Endothelial cell (in vitro differentiated cells): ENCODE data around the gene DPP8. TPM values are rescaled to one million over a fixed set of nuclear protein-coding genes. Genes with fewer than 3 reads are reported as not detected.

Source experiments
- DNase-seq: peaks from one replicate; pipeline ENCODE4 v3.0.0; 2021; ENCODE audit warnings: low spot score
- H3K27ac Mint-ChIP-seq: one replicate; pipeline ENCODE4 v1.8.0; 2021; ENCODE audit warnings: mixed read lengths, inconsistent platforms; ENCODE audit not compliant: unreplicated experiment
- H3K27me3 Mint-ChIP-seq: one replicate; pipeline ENCODE4 v1.8.0; 2021; ENCODE audit warnings: mild to moderate bottlenecking, moderate library complexity, mixed read lengths, inconsistent platforms; ENCODE audit not compliant: unreplicated experiment
- H3K36me3 Mint-ChIP-seq: one replicate; pipeline ENCODE4 v1.8.0; 2021; ENCODE audit warnings: mild to moderate bottlenecking, low read depth, mixed read lengths, inconsistent platforms; ENCODE audit not compliant: unreplicated experiment
- H3K4me1 Mint-ChIP-seq: one replicate; pipeline ENCODE4 v1.8.0; 2021; ENCODE audit warnings: mild to moderate bottlenecking, mixed read lengths, inconsistent platforms; ENCODE audit not compliant: unreplicated experiment
- H3K4me3 Mint-ChIP-seq: one replicate; pipeline ENCODE4 v1.8.0; 2021; ENCODE audit warnings: mild to moderate bottlenecking, mixed read lengths, inconsistent platforms; ENCODE audit not compliant: unreplicated experiment
- H3K9me3 Mint-ChIP-seq: one replicate; pipeline ENCODE4 v1.8.0; 2021; ENCODE audit warnings: mixed read lengths, inconsistent platforms; ENCODE audit not compliant: unreplicated experiment
- total RNA-seq: library from RNA; stranded (reverse); fragmentation: NEBNext Ultra II Directional; extraction: Animal tissue kit (Norgen Biotek cat#: 25700); gene quantifications from one replicate; pipeline ENCODE4 v1.2.1, GENCODE V29; 2021; ENCODE audit not compliant: unreplicated experiment
- TF ChIP-seq, protein P1 (sequence below): fragments of 200-600 bp; sonication (generic); IDR thresholded peaks from one replicate; pipeline ENCODE4 v1.5.0; 2021; ENCODE audit warnings: antibody characterized with exemption; ENCODE audit not compliant: unreplicated experiment

Gene DPP8
- total RNA-seq, 1 donor from 2014 or later = 36.6 TPM

DNA sequence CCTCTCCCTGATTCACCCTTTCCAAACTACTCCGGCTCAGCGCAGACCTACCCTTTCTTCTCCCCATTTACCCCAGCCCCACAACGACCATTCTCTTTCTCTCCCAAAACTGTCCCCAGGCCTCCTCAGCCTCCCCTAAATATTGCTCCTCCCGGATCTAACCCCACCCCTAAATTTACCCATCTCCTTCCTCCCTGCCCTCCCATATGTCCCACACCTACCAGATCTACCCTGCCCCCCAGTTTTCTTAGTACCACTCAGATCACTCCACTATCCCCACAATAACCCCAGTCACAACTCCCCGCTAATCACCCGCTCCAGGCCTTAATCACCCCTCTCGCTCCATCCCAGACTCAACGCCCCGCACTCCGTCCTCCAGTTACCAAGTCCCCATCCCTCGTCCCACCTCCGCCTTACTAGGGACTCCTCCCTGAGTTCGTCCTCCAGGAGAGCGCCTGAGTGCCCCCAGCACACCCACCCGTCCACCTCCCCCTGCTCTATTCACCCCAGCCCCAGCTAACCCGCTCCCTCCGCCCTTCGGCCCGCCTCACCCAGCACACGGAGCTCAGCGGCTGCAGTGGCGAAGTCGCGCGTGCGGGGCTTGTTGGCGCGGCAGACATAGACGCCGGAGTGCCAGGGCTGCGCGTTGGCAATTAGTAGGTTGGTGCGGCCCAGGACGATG is 121.1 kb downstream of the DPP8 start:
- peaks cover 7% of the 10 kb centered on the region for H3K36me3 Mint-ChIP-seq

GRCh38 chr15:65395567-65396202 is 121.8 kb downstream of the DPP8 start:
- H3K36me3 Mint-ChIP-seq = peaks cover 7% of the 10 kb centered on the region
- TF ChIP-seq, protein P1, sequence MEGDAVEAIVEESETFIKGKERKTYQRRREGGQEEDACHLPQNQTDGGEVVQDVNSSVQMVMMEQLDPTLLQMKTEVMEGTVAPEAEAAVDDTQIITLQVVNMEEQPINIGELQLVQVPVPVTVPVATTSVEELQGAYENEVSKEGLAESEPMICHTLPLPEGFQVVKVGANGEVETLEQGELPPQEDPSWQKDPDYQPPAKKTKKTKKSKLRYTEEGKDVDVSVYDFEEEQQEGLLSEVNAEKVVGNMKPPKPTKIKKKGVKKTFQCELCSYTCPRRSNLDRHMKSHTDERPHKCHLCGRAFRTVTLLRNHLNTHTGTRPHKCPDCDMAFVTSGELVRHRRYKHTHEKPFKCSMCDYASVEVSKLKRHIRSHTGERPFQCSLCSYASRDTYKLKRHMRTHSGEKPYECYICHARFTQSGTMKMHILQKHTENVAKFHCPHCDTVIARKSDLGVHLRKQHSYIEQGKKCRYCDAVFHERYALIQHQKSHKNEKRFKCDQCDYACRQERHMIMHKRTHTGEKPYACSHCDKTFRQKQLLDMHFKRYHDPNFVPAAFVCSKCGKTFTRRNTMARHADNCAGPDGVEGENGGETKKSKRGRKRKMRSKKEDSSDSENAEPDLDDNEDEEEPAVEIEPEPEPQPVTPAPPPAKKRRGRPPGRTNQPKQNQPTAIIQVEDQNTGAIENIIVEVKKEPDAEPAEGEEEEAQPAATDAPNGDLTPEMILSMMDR = peak; percentile 27
- no peak overlapping the region for H3K4me3 Mint-ChIP-seq
- H3K9me3 Mint-ChIP-seq = no peaks in the 10 kb centered on the region
- H3K27ac Mint-ChIP-seq = no peak overlapping the region
- no peak for DNase-seq
- peaks cover 23% of the 10 kb centered on the region for H3K27me3 Mint-ChIP-seq
- H3K4me1 Mint-ChIP-seq = no peaks in the 10 kb centered on the region

More for the DNA sequence above, 121.1 kb downstream of the DPP8 start:
- TF ChIP-seq, protein P1 = no peak
- Mint-ChIP-seq H3K27me3 (peaks cover 25% of the 10 kb centered on the region), H3K4me3 (peak overlapping the region; percentile 78), H3K4me1 (peaks cover 3% of the 10 kb centered on the region), H3K27ac (no peak overlapping the region), H3K9me3 (no peaks in the 10 kb centered on the region)
- DNase-seq = no peak

GRCh38 chr15:65394936-65395335 is 122.6 kb downstream of the DPP8 start:
- H3K36me3 Mint-ChIP-seq = peaks cover 4% of the 10 kb centered on the region
- TF ChIP-seq, protein P1 = no peak
- peaks cover 23% of the 10 kb centered on the region for H3K27me3 Mint-ChIP-seq
- no peaks in the 10 kb centered on the region for H3K9me3 Mint-ChIP-seq
- DNase-seq = no peak
- no peaks in the 10 kb centered on the region for H3K4me1 Mint-ChIP-seq
- H3K4me3 Mint-ChIP-seq = no peak overlapping the region
- H3K27ac Mint-ChIP-seq = no peak overlapping the region

DNA sequence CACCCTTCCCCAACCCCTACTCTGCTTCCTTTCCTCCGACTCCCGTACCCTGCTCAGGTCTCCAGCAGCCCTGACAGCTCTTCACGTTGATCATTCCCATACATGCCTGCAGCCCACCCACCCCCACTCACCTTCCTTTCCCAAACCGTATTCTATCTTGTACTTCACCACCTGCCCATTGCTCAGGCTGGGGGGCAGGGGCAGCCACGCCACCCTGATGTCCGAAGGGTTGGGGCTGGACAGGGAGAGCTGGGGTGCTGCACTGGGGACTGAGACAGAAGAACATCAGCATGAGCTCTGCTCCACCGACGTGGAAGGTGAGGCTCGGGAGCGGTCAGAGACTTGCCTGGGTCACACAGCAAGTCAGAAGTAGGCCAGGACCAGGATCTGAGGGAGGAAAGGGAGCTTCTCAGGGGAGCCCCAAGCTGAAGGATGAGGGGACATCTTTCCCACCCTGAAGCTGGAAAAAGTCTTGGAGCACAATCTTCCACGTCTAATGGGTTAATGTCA is 123.2 kb downstream of the DPP8 start:
- no peak for DNase-seq
- Mint-ChIP-seq H3K4me1 (no peaks in the 10 kb centered on the region), H3K36me3 (peaks cover 4% of the 10 kb centered on the region), H3K4me3 (no peak overlapping the region), H3K27me3 (peaks cover 23% of the 10 kb centered on the region), H3K27ac (no peak overlapping the region), H3K9me3 (no peaks in the 10 kb centered on the region)
- TF ChIP-seq, protein P1 = no peak

GRCh38 chr15:65393557-65393956 is 123.9 kb downstream of the DPP8 start:
- H3K4me1 Mint-ChIP-seq = no peaks in the 10 kb centered on the region
- no peak for DNase-seq
- no peak overlapping the region for H3K27ac Mint-ChIP-seq
- H3K9me3 Mint-ChIP-seq = no peaks in the 10 kb centered on the region
- no peak overlapping the region for H3K4me3 Mint-ChIP-seq
- TF ChIP-seq, protein P1 = no peak
- H3K36me3 Mint-ChIP-seq = peaks cover 4% of the 10 kb centered on the region
- peaks cover 23% of the 10 kb centered on the region for H3K27me3 Mint-ChIP-seq
